Renal cortex interstitium (tissue), 11 donors: ENCODE data around the gene PSMB10. TPM values are rescaled to one million over a fixed set of nuclear protein-coding genes. Genes with fewer than 3 reads are reported as not detected.
A peak's percentile ranks its signal among the peaks of the same experiment; 100 is the strongest.

Experiments used
- DNase-seq, 11 donors: peaks; one replicate each; pipeline ENCODE4 v3.0.0-alpha.2; 2013; ENCODE audit warnings: low read depth in 9 of 11, low spot score in 4 of 11; ENCODE audit errors: extremely low read depth in 1 of 11
- polyA plus RNA-seq, 3 donors: library from polyadenylated mRNA; unstranded; fragments of 120-200 nt; gene quantifications; one replicate each; pipeline ENCODE4 v1.2.1, GENCODE V29; 2013; ENCODE audit not compliant: insufficient read length in 3 of 3

Gene PSMB10
- polyA plus RNA-seq, 3 donors: 15.9 to 31.1 (median 28.4) TPM

- peak in 7 of 11 donors; percentile 59 to 70 (median 64) for DNase-seq
Observed at GRCh38 chr16:67884684-67885083, 52.0 kb downstream of the PSMB10 start, which contains the start of gene NRN1L. NRN1L (plus strand) TSS chr16:67884885; CDS start chr16:67884904, 19 bp downstream.

Other genes starting within 250 kb of the PSMB10 start
- gene GFOD2, start 217.5 kb downstream of the PSMB10 start, polyA plus RNA-seq: 10 to 100 TPM; 19.8 to 23.7 (median 23.0) TPM
- 10 to 100 TPM; 22.7 to 30.4 (median 25.2) TPM for gene RANBP10, start 130.3 kb downstream of the PSMB10 start, polyA plus RNA-seq
- gene TSNAXIP1, start 130.0 kb downstream of the PSMB10 start, polyA plus RNA-seq: 1 to 10 TPM; 6.9 to 9.4 (median 7.6) TPM
- gene THAP11, start 94.5 kb downstream of the PSMB10 start, polyA plus RNA-seq: 10 to 100 TPM; 26.6 to 36.3 (median 28.1) TPM
- 100 to 1,000 TPM; 115 to 139 (median 129) TPM for gene NUTF2, start 89.9 kb downstream of the PSMB10 start, polyA plus RNA-seq
- gene CENPT, start 89.2 kb downstream of the PSMB10 start, polyA plus RNA-seq: 10 to 100 TPM; 43.0 to 59.6 (median 53.3) TPM
- 100 to 1,000 TPM in 1 of 3 donors, 10 to 100 TPM in 2; 91.3 to 106 (median 95.3) TPM for gene EDC4, start 63.8 kb downstream of the PSMB10 start, polyA plus RNA-seq
- gene NRN1L, start 52.0 kb downstream of the PSMB10 start, polyA plus RNA-seq: under 1 TPM in 2 of 3 donors, not detected in 1; 0.43 to 0.70 TPM
- 10 to 100 TPM; 31.2 to 40.9 (median 34.1) TPM for gene PSKH1, start 43.6 kb downstream of the PSMB10 start, polyA plus RNA-seq
- gene CTRL, start 5.0 kb downstream of the PSMB10 start, polyA plus RNA-seq: 1 to 10 TPM; 4.0 to 7.6 (median 6.2) TPM
- 10 to 100 TPM; 16.1 to 29.5 (median 21.2) TPM for gene LCAT, start 7.3 kb upstream of the PSMB10 start, polyA plus RNA-seq
- gene SLC12A4, start 31.8 kb upstream of the PSMB10 start, polyA plus RNA-seq: 10 to 100 TPM; 28.8 to 38.9 (median 35.6) TPM
- gene DPEP3, start 43.6 kb upstream of the PSMB10 start, polyA plus RNA-seq: under 1 TPM in 2 of 3 donors, not detected in 1; 0.14 to 0.16 TPM
- gene DPEP2, start 62.6 kb upstream of the PSMB10 start, polyA plus RNA-seq: under 1 TPM; 0.51 to 0.86 (median 0.62) TPM
- not detected for gene DPEP2NB, start 79.1 kb upstream of the PSMB10 start, polyA plus RNA-seq
- 10 to 100 TPM in 2 of 3 donors, 1 to 10 TPM in 1; 9.3 to 11.3 (median 10.1) TPM for gene DDX28, start 86.4 kb upstream of the PSMB10 start, polyA plus RNA-seq
- gene DUS2, start 86.4 kb upstream of the PSMB10 start, polyA plus RNA-seq: 10 to 100 TPM; 13.7 to 17.9 (median 17.5) TPM
- gene NFATC3, start 148.5 kb upstream of the PSMB10 start, polyA plus RNA-seq: 10 to 100 TPM; 28.8 to 37.0 (median 35.7) TPM